ENCODE measurements around the gene FOXP4. TPM values are rescaled to one million over a fixed set of nuclear protein-coding genes. Genes with fewer than 3 reads are reported as not detected.

The FOXP4 gene
- 124 and 137 TPM in 2 replicates for total RNA-seq
- long read RNA-seq, partial matches to known transcripts, result 0 of 4 reads
- long read RNA-seq, other reads (novel, unspliced or antisense), result 4 of 4 reads

DNA sequence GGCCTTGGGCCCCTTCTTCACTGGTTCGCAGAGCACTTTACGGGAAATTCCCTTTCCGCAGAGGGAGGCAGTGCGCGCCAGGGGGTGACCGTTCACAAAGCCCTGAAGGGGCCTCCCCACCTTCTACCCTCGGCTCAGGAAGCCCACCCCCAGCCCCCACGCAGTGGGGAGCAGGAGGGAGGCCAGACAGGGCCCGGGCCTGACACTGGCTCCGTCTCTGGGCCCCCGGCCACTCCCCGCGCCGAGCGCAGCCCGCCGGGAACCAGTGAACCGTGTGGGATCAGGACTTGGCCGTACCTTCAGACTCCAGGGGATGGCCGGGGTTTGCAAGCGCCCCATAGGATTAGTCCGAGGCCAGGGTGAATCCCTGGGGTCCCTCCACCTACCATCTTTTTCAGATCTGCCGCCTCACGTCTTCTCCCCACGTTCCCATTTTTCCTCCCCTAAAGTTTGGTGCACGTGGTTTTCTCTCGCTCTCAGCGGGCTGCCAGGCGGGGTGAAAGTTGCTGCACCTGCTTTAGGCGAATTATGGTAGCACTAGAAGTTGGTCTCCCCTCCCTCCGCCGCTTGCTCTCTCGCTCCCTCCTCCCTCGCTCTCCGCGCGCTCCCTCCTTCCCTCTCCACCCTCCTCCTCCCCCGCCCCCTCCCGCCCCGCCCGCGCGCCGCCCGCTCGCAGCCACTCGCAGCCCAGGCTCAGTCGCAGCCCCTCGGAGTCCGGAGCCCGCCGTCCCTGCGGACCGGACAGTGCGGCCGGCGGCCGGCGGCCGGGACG lies at the start of gene FOXP4:
FOXP4 (plus strand) TSS at position 679 of the 772 bp plus-strand sequence. CDS start 19,380 bp downstream, outside the sequence.
- peak; percentile 9 for TF ChIP-seq CTCF (IDR thresholded peaks at IDR 0.05; ENCODE audit: unreplicated experiment)
- peaks cover 3% of the 10 kb centered on the region for H3K36me3 Mint-ChIP-seq (ENCODE audit: insufficient read depth)
- peak; percentile 77 for DNase-seq (ENCODE audit: low spot score, unreplicated experiment)
- H3K4me3 Mint-ChIP-seq (ENCODE audit: low read depth), result peak within 1 kb of the TSS; percentile 95
- H3K4me1 Mint-ChIP-seq (ENCODE audit: low read depth), result peaks cover 42% of the 10 kb centered on the region
- H3K27me3 Mint-ChIP-seq, result no peaks in the 10 kb centered on the region
- H3K27ac Mint-ChIP-seq, result peak within 1 kb of the TSS; percentile 96
- no peaks in the 10 kb centered on the region for H3K9me3 Mint-ChIP-seq (ENCODE audit: low read depth)

DNA sequence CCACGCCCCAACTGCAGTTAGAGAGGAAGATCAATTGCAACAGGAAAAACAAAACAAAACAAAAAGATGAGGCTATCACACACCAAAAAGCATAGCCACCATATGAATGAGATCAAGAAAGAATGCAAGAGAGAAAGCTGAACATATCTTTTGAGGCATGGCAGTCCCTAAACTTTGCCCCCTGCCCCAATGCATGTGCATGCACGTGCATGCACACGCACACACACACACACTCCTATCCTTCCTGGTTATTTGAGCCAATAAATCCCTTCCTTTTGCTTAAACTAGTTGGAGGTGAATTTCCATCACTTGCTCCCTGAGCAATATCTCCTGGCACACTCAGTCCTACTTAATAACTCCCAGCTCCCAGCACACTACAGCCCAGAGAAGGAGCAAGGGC lies 48.6 kb upstream of the FOXP4 start:
- Mint-ChIP-seq H3K4me3 (ENCODE audit: low read depth) (no peak overlapping the region), H3K27ac (no peak overlapping the region), H3K9me3 (ENCODE audit: low read depth) (no peaks in the 10 kb centered on the region), H3K4me1 (ENCODE audit: low read depth) (peaks cover 34% of the 10 kb centered on the region), H3K36me3 (ENCODE audit: insufficient read depth) (no peaks in the 10 kb centered on the region), H3K27me3 (no peaks in the 10 kb centered on the region)
- DNase-seq (ENCODE audit: low spot score, unreplicated experiment), result no peak
- no peak for TF ChIP-seq CTCF (IDR thresholded peaks at IDR 0.05; ENCODE audit: unreplicated experiment)

DNA sequence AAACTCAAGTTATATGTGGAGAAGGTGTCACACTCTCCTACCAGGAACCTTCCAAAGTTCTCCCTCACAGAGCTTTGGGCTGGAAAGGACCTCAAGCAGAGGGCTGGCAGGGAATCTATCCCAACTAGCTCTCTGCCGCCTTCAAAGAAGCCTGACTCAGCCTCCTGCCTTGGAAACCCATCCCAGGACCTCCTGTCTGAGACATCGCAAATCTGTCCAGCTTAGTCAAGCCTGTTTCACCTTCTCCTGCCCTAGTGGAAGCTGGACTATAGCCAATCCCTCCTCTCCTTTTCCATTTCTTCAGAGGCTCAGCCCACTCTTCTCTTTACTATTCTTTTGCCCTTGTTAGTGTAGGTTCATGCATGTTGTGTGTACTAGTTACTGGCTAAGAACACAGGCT lies 48.2 kb upstream of the FOXP4 start:
- H3K27ac Mint-ChIP-seq, result no peak overlapping the region
- TF ChIP-seq CTCF (IDR thresholded peaks at IDR 0.05; ENCODE audit: unreplicated experiment), result no peak
- no peaks in the 10 kb centered on the region for H3K9me3 Mint-ChIP-seq (ENCODE audit: low read depth)
- no peak for DNase-seq (ENCODE audit: low spot score, unreplicated experiment)
- no peaks in the 10 kb centered on the region for H3K27me3 Mint-ChIP-seq
- no peaks in the 10 kb centered on the region for H3K36me3 Mint-ChIP-seq (ENCODE audit: insufficient read depth)
- H3K4me3 Mint-ChIP-seq (ENCODE audit: low read depth), result no peak overlapping the region
- H3K4me1 Mint-ChIP-seq (ENCODE audit: low read depth), result peaks cover 35% of the 10 kb centered on the region

GRCh38 chr6:41498968-41499599 lies 47.1 kb upstream of the FOXP4 start:
- TF ChIP-seq CTCF (IDR thresholded peaks at IDR 0.05; ENCODE audit: unreplicated experiment), result no peak
- H3K4me3 Mint-ChIP-seq (ENCODE audit: low read depth), result no peak overlapping the region
- H3K27me3 Mint-ChIP-seq, result no peaks in the 10 kb centered on the region
- DNase-seq (ENCODE audit: low spot score, unreplicated experiment), result no peak
- peaks cover 34% of the 10 kb centered on the region for H3K4me1 Mint-ChIP-seq (ENCODE audit: low read depth)
- H3K27ac Mint-ChIP-seq, result peak overlapping the region; percentile 78
- no peaks in the 10 kb centered on the region for H3K36me3 Mint-ChIP-seq (ENCODE audit: insufficient read depth)
- H3K9me3 Mint-ChIP-seq (ENCODE audit: low read depth), result no peaks in the 10 kb centered on the region

DNA sequence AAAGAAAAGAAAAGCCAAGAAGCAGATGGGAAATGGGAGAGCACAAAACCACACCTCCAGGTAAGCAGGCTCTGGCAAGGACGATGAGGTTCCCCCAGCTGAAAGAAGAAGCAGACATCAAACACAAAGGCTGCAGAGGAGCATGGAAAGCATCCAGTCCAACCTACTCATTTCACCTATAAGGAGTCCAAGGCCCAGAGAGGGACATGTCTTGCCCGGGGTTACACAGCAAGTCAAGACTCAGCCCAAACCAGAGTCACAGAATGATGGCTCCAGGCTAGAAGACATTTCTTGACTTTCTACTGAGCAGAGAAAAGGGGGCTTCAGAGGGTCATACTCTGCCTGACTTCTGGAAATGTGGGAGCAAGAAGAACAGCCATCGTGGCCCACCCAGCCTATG lies 45.6 kb upstream of the FOXP4 start:
- peaks cover 28% of the 10 kb centered on the region for H3K4me1 Mint-ChIP-seq (ENCODE audit: low read depth)
- H3K27ac Mint-ChIP-seq, result no peak overlapping the region
- no peaks in the 10 kb centered on the region for H3K36me3 Mint-ChIP-seq (ENCODE audit: insufficient read depth)
- no peak for DNase-seq (ENCODE audit: low spot score, unreplicated experiment)
- no peak overlapping the region for H3K4me3 Mint-ChIP-seq (ENCODE audit: low read depth)
- TF ChIP-seq CTCF (IDR thresholded peaks at IDR 0.05; ENCODE audit: unreplicated experiment), result no peak
- H3K27me3 Mint-ChIP-seq, result peaks cover 9% of the 10 kb centered on the region
- H3K9me3 Mint-ChIP-seq (ENCODE audit: low read depth), result no peaks in the 10 kb centered on the region
